OCI-LY1 (cell line): ENCODE data around the gene RNF212.

Experiments used
- H2AFZ ChIP-seq: fragments of 200-600 bp; sonication (generic), shearing (Covaris generic); 2 replicates; pipeline ENCODE4 v1.6.0; 2014; ENCODE audit warnings: antibody characterized with exemption, mild to moderate bottlenecking, low read length
- H3F3A ChIP-seq: fragments of 200-600 bp; sonication (generic), shearing (Covaris generic); 2 replicates; pipeline ENCODE4 v1.6.0; 2014; ENCODE audit warnings: mild to moderate bottlenecking, antibody characterized with exemption, low read length, moderate library complexity; ENCODE audit not compliant: insufficient read depth
- H3K27ac ChIP-seq: fragments of 200-600 bp; sonication (generic); 2 replicates; pipeline ENCODE4 v1.5.1; 2014; ENCODE audit warnings: low read length, mixed run types, mild to moderate bottlenecking, low read depth; ENCODE audit not compliant: poor library complexity, severe bottlenecking
- H3K27me3 ChIP-seq: fragments of 200-600 bp; sonication (generic); 2 replicates; pipeline ENCODE4 v1.6.0; 2014; ENCODE audit warnings: antibody characterized with exemption, mild to moderate bottlenecking, low read length, moderate library complexity; ENCODE audit not compliant: insufficient read depth
- H3K36me3 ChIP-seq: fragments of 200-600 bp; sonication (generic); 2 replicates; pipeline ENCODE4 v1.6.1; 2014; ENCODE audit warnings: mild to moderate bottlenecking, antibody characterized with exemption, low read length, moderate library complexity, mixed read lengths; ENCODE audit not compliant: insufficient read depth
- H3K4me1 ChIP-seq: fragments of 200-600 bp; sonication (generic); 2 replicates; pipeline ENCODE4 v1.5.1; 2014; ENCODE audit warnings: mild to moderate bottlenecking, low read length, moderate library complexity; ENCODE audit not compliant: insufficient read depth, severe bottlenecking
- H3K4me2 ChIP-seq: fragments of 200-600 bp; sonication (generic), shearing (Covaris generic); 2 replicates; pipeline ENCODE4 v1.6.1; 2014; ENCODE audit warnings: low read length
- H3K4me3 ChIP-seq: fragments of 200-600 bp; sonication (generic); 2 replicates; pipeline ENCODE4 v1.5.1; 2014; ENCODE audit warnings: low read length, low read depth, mild to moderate bottlenecking, mixed read lengths; ENCODE audit not compliant: poor library complexity, severe bottlenecking
- H3K79me2 ChIP-seq: fragments of 200-600 bp; shearing (Covaris generic); 2 replicates; pipeline ENCODE4 v1.6.1; 2016; ENCODE audit warnings: mixed run types, low read length, mixed read lengths; ENCODE audit not compliant: insufficient read depth
- H3K9ac ChIP-seq: fragments of 200-600 bp; sonication (generic), shearing (Covaris generic); 2 replicates; pipeline ENCODE4 v1.6.1; 2014; ENCODE audit warnings: mild to moderate bottlenecking, low read length, mixed read lengths
- H3K9me2 ChIP-seq: fragments of 200-600 bp; sonication (generic), shearing (Covaris generic); 2 replicates; pipeline ENCODE4 v1.6.1; 2014; ENCODE audit warnings: low read depth, mild to moderate bottlenecking, low read length, mixed read lengths
- H3K9me3 ChIP-seq: fragments of 200-600 bp; shearing (Covaris generic); 2 replicates; pipeline ENCODE4 v1.6.1; 2014; ENCODE audit warnings: low read length, mixed read lengths
- H4K20me1 ChIP-seq: fragments of 200-600 bp; sonication (generic), shearing (Covaris generic); 2 replicates; pipeline ENCODE4 v1.6.0; 2016; ENCODE audit warnings: mild to moderate bottlenecking, low read length; ENCODE audit not compliant: insufficient read depth
- CTCF ChIP-seq: fragments of 200-600 bp; sonication (generic), shearing (Covaris generic); IDR thresholded peaks from 2 replicates; pipeline ENCODE4 v1.5.1; 2017; ENCODE audit warnings: mild to moderate bottlenecking, antibody characterized with exemption, low read length, moderate library complexity, mixed read lengths
- EZH2 ChIP-seq: fragments of 200-600 bp; sonication (generic), shearing (Covaris generic); IDR thresholded peaks from 2 replicates; pipeline ENCODE4 v1.8.0; 2017; ENCODE audit warnings: borderline replicate concordance, mixed run types, mild to moderate bottlenecking, antibody characterized with exemption, low read length, moderate library complexity, mixed read lengths

The RNF212 gene

GRCh38 chr4:1150875-1151274 is 37.5 kb upstream of the RNF212 start:
- no peaks in the 10 kb centered on the region for H4K20me1 ChIP-seq
- no peak overlapping the region for H3K4me2 ChIP-seq
- H2AFZ ChIP-seq: no peak overlapping the region
- H3K9me3 ChIP-seq: no peaks in the 10 kb centered on the region
- H3K4me1 ChIP-seq: peaks cover 18% of the 10 kb centered on the region
- H3K79me2 ChIP-seq: no peaks in the 10 kb centered on the region
- H3K4me3 ChIP-seq: no peak overlapping the region
- H3F3A ChIP-seq: no peaks in the 10 kb centered on the region
- H3K27me3 ChIP-seq: no peaks in the 10 kb centered on the region
- TF ChIP-seq CTCF (no peak), EZH2 (no peak)
- H3K36me3 ChIP-seq: no peaks in the 10 kb centered on the region
- H3K9me2 ChIP-seq: no peaks in the 10 kb centered on the region
- H3K9ac ChIP-seq: no peak overlapping the region
- H3K27ac ChIP-seq: no peak overlapping the region

GRCh38 chr4:1139860-1140259 is 26.5 kb upstream of the RNF212 start:
- Histone ChIP-seq H3K9me3 (no peaks in the 10 kb centered on the region), H3K9me2 (no peaks in the 10 kb centered on the region), H3K4me2 (no peak overlapping the region), H3K79me2 (no peaks in the 10 kb centered on the region), H3K4me3 (no peak overlapping the region), H3K27me3 (no peaks in the 10 kb centered on the region), H3K4me1 (no peaks in the 10 kb centered on the region), H3K36me3 (no peaks in the 10 kb centered on the region), H2AFZ (no peak overlapping the region), H4K20me1 (no peaks in the 10 kb centered on the region), H3K27ac (no peak overlapping the region), H3K9ac (no peak overlapping the region), H3F3A (no peaks in the 10 kb centered on the region)
- TF ChIP-seq CTCF (no peak), EZH2 (no peak)

GRCh38 chr4:1137850-1138249 is 24.5 kb upstream of the RNF212 start:
- Histone ChIP-seq H3K9ac (no peak overlapping the region), H3K79me2 (no peaks in the 10 kb centered on the region), H3K9me2 (no peaks in the 10 kb centered on the region), H3K4me3 (no peak overlapping the region), H3K9me3 (no peaks in the 10 kb centered on the region), H3K36me3 (no peaks in the 10 kb centered on the region), H3K27ac (no peak overlapping the region), H3K4me1 (peaks cover 6% of the 10 kb centered on the region), H3K27me3 (no peaks in the 10 kb centered on the region), H4K20me1 (no peaks in the 10 kb centered on the region), H3F3A (no peaks in the 10 kb centered on the region), H2AFZ (no peak overlapping the region), H3K4me2 (no peak overlapping the region)
- TF ChIP-seq EZH2 (no peak), CTCF (no peak)
